OCI-LY1 (cell line): ENCODE measurements around the gene HDAC9.

Experiments
- EZH2 ChIP-seq: fragments of 200-600 bp; sonication (generic), shearing (Covaris generic); IDR thresholded peaks from 2 replicates; pipeline ENCODE4 v1.8.0; 2017; ENCODE audit warnings: borderline replicate concordance, mixed run types, mild to moderate bottlenecking, antibody characterized with exemption, low read length, moderate library complexity, mixed read lengths
- TF ChIP-seq, protein P1 (sequence below): fragments of 200-600 bp; sonication (generic), shearing (Covaris generic); IDR thresholded peaks from 2 replicates; pipeline ENCODE4 v1.5.1; 2017; ENCODE audit warnings: mild to moderate bottlenecking, antibody characterized with exemption, low read length, moderate library complexity, mixed read lengths

DNA sequence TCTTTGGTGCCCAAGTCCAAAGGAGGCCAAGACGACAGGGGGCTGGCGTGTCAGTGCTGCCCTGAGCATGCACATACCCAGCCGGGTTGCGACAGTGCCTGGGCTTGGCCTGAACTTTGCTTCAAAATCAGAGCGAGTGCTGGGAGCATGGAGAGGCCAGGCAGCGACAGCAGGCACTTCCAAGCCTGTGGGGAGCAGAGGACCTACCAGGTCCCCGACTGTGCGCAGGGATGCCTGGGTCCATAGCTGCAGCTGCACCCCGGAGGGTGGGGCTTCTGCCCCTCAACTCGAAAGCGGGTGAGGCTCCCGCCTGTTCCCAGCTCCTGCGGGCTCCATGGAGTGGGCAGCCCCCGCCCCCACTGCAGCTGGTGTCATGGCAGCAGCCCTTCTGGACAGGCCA lies 79.1 kb downstream of the HDAC9 start:
- TF ChIP-seq, protein P1, sequence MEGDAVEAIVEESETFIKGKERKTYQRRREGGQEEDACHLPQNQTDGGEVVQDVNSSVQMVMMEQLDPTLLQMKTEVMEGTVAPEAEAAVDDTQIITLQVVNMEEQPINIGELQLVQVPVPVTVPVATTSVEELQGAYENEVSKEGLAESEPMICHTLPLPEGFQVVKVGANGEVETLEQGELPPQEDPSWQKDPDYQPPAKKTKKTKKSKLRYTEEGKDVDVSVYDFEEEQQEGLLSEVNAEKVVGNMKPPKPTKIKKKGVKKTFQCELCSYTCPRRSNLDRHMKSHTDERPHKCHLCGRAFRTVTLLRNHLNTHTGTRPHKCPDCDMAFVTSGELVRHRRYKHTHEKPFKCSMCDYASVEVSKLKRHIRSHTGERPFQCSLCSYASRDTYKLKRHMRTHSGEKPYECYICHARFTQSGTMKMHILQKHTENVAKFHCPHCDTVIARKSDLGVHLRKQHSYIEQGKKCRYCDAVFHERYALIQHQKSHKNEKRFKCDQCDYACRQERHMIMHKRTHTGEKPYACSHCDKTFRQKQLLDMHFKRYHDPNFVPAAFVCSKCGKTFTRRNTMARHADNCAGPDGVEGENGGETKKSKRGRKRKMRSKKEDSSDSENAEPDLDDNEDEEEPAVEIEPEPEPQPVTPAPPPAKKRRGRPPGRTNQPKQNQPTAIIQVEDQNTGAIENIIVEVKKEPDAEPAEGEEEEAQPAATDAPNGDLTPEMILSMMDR: no peak
- no peak for TF ChIP-seq EZH2
